ENCODE results near the gene C8G. TPM values are rescaled to one million over a fixed set of nuclear protein-coding genes. Genes with fewer than 3 reads are reported as not detected.

C8G gene
- total RNA-seq, 1 experiment from 2014 or later = 2.9 TPM

- in situ Hi-C loops (cut with HindIII; ENCODE audit: low pct_unique_long_range_greater_than_20kb, low sequenced_read_pairs) = no loop called here
- CTCF ChIA-PET = no interaction called here
- no peak overlapping the region for H3K4me3 ChIP-seq (ENCODE audit: low read depth in 2 of 2, low read length in 2 of 2)
- H3K27ac ChIP-seq (ENCODE audit: low read length) = no peak overlapping the region
- BruUV-seq (replicated peaks) = no TSS peak
- DNase-seq (ENCODE audit: low read depth, low spot score) (no peak), ATAC-seq (no peak)
- POLR2A ChIA-PET = interaction anchor here (0.7 kb wide), 1 partner anchor 91 kb away, joined by 4 read pairs; no protein-coding TSS in a partner anchor
- H3K9me3 ChIP-seq (ENCODE audit: control insufficient read depth, insufficient read depth, low read depth, low read length) = no peaks in the 10 kb centered on the region
- intact Hi-C loops (cut with micrococcal nuclease; ENCODE audit: unreplicated experiment) = no loop called here
- H3K4me1 ChIP-seq (ENCODE audit: control insufficient read depth, insufficient read depth, low read length) = peaks cover 17% of the 10 kb centered on the region
- TF ChIP-seq POLR2AphosphoS5 (IDR thresholded peaks at IDR 0.05; ENCODE audit: low read depth, low read length) (no peak), SIN3A (IDR thresholded peaks at IDR 0.05; ENCODE audit: borderline replicate concordance, insufficient read depth, low read depth, low read length) (no peak), CTCF (IDR thresholded peaks at IDR 0.05) (no peak), TCF7L2 (IDR thresholded peaks at IDR 0.05; ENCODE audit: low read depth, low read length) (no peak), REST (IDR thresholded peaks at IDR 0.05; ENCODE audit: insufficient read depth in 1 of 2, low read depth in 2 of 2, low read length in 1 of 2) (no peak)
- H3K27me3 ChIP-seq (ENCODE audit: control insufficient read depth, insufficient read depth, low read length) = no peaks in the 10 kb centered on the region
- no peaks in the 10 kb centered on the region; the same call in 1 of the 2 replicates for H3K36me3 ChIP-seq (ENCODE audit: control insufficient read depth, insufficient read depth, low read length)
These were observed 49.8 kb downstream of the C8G start for GRCh38 chr9:136994888-136995230.

GRCh38 chr9:136995362-136995761 lies 50.3 kb downstream of the C8G start:
- no TSS peak for BruUV-seq (replicated peaks)
- TF ChIP-seq SIN3A (IDR thresholded peaks at IDR 0.05; ENCODE audit: borderline replicate concordance, insufficient read depth, low read depth, low read length) (no peak), TCF7L2 (IDR thresholded peaks at IDR 0.05; ENCODE audit: low read depth, low read length) (no peak), REST (IDR thresholded peaks at IDR 0.05; ENCODE audit: insufficient read depth in 1 of 2, low read depth in 2 of 2, low read length in 1 of 2) (no peak), POLR2AphosphoS5 (IDR thresholded peaks at IDR 0.05; ENCODE audit: low read depth, low read length) (no peak), CTCF (IDR thresholded peaks at IDR 0.05) (no peak)
- Histone ChIP-seq H3K27me3 (ENCODE audit: control insufficient read depth, insufficient read depth, low read length) (no peaks in the 10 kb centered on the region), H3K4me1 (ENCODE audit: control insufficient read depth, insufficient read depth, low read length) (peaks cover 17% of the 10 kb centered on the region), H3K27ac (ENCODE audit: low read length) (no peak overlapping the region), H3K36me3 (ENCODE audit: control insufficient read depth, insufficient read depth, low read length) (no peaks in the 10 kb centered on the region; the same call in 1 of the 2 replicates), H3K9me3 (ENCODE audit: control insufficient read depth, insufficient read depth, low read depth, low read length) (no peaks in the 10 kb centered on the region), H3K4me3 (ENCODE audit: low read depth in 2 of 2, low read length in 2 of 2) (no peak overlapping the region)
- in situ Hi-C loops (cut with HindIII; ENCODE audit: low pct_unique_long_range_greater_than_20kb, low sequenced_read_pairs) = no loop called here
- intact Hi-C loops (cut with micrococcal nuclease; ENCODE audit: unreplicated experiment) = no loop called here
- DNase-seq (ENCODE audit: low read depth, low spot score) (no peak), ATAC-seq (no peak)
- ChIA-PET CTCF (no interaction called here), POLR2A (interaction anchor here (0.7 kb wide), 1 partner anchor 91 kb away, joined by 4 read pairs; no protein-coding TSS in a partner anchor)
